H1 (cell line): ENCODE measurements around the gene PRR30. TPM values are rescaled to one million over a fixed set of nuclear protein-coding genes. Genes with fewer than 3 reads are reported as not detected.
A peak's percentile ranks its signal among the peaks of the same experiment; 100 is the strongest.

Experiments
- CTCF ChIA-PET: fragments of 300-600 bp; sonication (Branson Sonifier 250); formaldehyde crosslinking; loops from one replicate; lab custom pipeline; 2021; ENCODE audit not compliant: partially characterized antibody; lab: Charles Lee
- POLR2A ChIA-PET: fragments of 300-600 bp; sonication (Branson Sonifier 250); formaldehyde crosslinking; loops from one replicate; lab custom pipeline; 2021; ENCODE audit warnings: inconsistent platforms; ENCODE audit not compliant: partially characterized antibody; lab: Charles Lee
- DNase-seq, 2 experiments: peaks; one replicate each; pipeline versions ENCODE4 v3.0.0 to v3.0.0-alpha.2; 2010 to 2022; ENCODE audit warnings: low spot score in 2 of 2, low read depth in 1 of 2, mixed read lengths in 1 of 2
- FAIRE-seq: peaks from 2 replicates; lab custom pipeline; 2011; peaks lifted over from hg19 to GRCh38; lab: Jason Lieb, UNC
- H2AFZ ChIP-seq: 2 replicates; pipeline ENCODE4 v1.8.1; 2012; ENCODE audit warnings: low read length, inconsistent platforms
- H2AK5ac ChIP-seq: 2 replicates; pipeline ENCODE4 v1.6.1; 2013; ENCODE audit warnings: low read depth, low read length
- H2BK120ac ChIP-seq: replicated peaks from 2 replicates; pipeline ENCODE3; 2013; ENCODE audit warnings: low read depth, low read length, inconsistent platforms
- H2BK12ac ChIP-seq: 2 replicates; pipeline ENCODE4 v1.6.1; 2013; ENCODE audit warnings: low read depth, low read length
- H2BK15ac ChIP-seq: 2 replicates; pipeline ENCODE4 v1.6.1; 2013; ENCODE audit warnings: low read length
- H2BK20ac ChIP-seq: 2 replicates; pipeline ENCODE4 v1.6.1; 2013; ENCODE audit warnings: low read length
- H2BK5ac ChIP-seq: 2 replicates; pipeline ENCODE4 v1.6.1; 2013; ENCODE audit warnings: low read depth, low read length
- H3K14ac ChIP-seq: 2 replicates; pipeline ENCODE4 v1.6.1; 2013; ENCODE audit warnings: inconsistent platforms; ENCODE audit not compliant: insufficient read length
- H3K18ac ChIP-seq: 2 replicates; pipeline ENCODE4 v1.6.1; 2013; ENCODE audit warnings: low read length; ENCODE audit errors: extremely low read depth
- H3K23ac ChIP-seq: 2 replicates; pipeline ENCODE4 v1.6.1; 2013; ENCODE audit warnings: inconsistent platforms; ENCODE audit not compliant: insufficient read length
- H3K23me2 ChIP-seq: 2 replicates; pipeline ENCODE4 v1.6.1; 2013; ENCODE audit warnings: low read depth, low read length
- H3K27ac ChIP-seq: 2 replicates; pipeline ENCODE4 v1.6.1; 2011; ENCODE audit warnings: low read depth, low read length, inconsistent platforms
- H3K27me3 ChIP-seq, 4 experiments: replicated peaks in 1 of 4; 1 replicate in 1 of 4; 2 replicates in 3 of 4; pipeline versions ENCODE4 v1.6.1 to v1.8.1; 2011 to 2013; ENCODE audit warnings: low read length in 3 of 4, mild to moderate bottlenecking in 3 of 4, inconsistent platforms in 2 of 4, mixed read lengths in 2 of 4, moderate library complexity in 1 of 4; ENCODE audit not compliant: control insufficient read depth in 3 of 4, insufficient read depth in 3 of 4; ENCODE audit errors: extremely low read depth in 1 of 4
- H3K36me3 ChIP-seq, 4 experiments: 2 replicates each; pipeline versions ENCODE4 v1.6.1 to v1.8.1; 2011 to 2013; ENCODE audit warnings: mild to moderate bottlenecking in 4 of 4, low read length in 3 of 4, moderate library complexity in 2 of 4, control low read depth in 1 of 4, inconsistent platforms in 1 of 4; ENCODE audit not compliant: insufficient read depth in 4 of 4, control insufficient read depth in 2 of 4
- H3K4ac ChIP-seq: replicated peaks from 2 replicates; pipeline ENCODE3; 2013; ENCODE audit warnings: low read length, low read depth, mixed read lengths, inconsistent platforms; ENCODE audit not compliant: insufficient read length
- H3K4me1 ChIP-seq, 4 experiments: replicated peaks in 1 of 4; 1 replicate in 1 of 4; 2 replicates in 3 of 4; pipeline versions ENCODE4 v1.6.1 to v1.8.1; 2011 to 2013; ENCODE audit warnings: low read length in 3 of 4, inconsistent platforms in 2 of 4, mixed read lengths in 1 of 4; ENCODE audit not compliant: insufficient read depth in 4 of 4, control insufficient read depth in 3 of 4
- H3K4me2 ChIP-seq, 2 experiments: 2 replicates each; pipeline versions ENCODE4 v1.6.1 to v1.8.1; 2011 to 2013; ENCODE audit warnings: low read depth in 2 of 2, low read length in 2 of 2, control low read depth in 1 of 2, inconsistent platforms in 1 of 2, mild to moderate bottlenecking in 1 of 2; ENCODE audit not compliant: insufficient read depth in 1 of 2
- H3K4me3 ChIP-seq, 4 experiments: fragments of 200-600, 300-600 bp in 1 of 4; sonication (generic), shearing (Covaris generic), sonication (Bioruptor Twin) in 1 of 4; 2 replicates each; pipeline versions ENCODE4 v1.5.1 to v1.8.1; 2011 to 2016; ENCODE audit warnings: low read length in 4 of 4, low read depth in 3 of 4, control low read depth in 2 of 4, inconsistent platforms in 2 of 4, mild to moderate bottlenecking in 2 of 4, mixed read lengths in 1 of 4, moderate library complexity in 1 of 4; ENCODE audit not compliant: insufficient read depth in 2 of 4; ENCODE audit errors: extremely low read depth in 1 of 4
- H3K56ac ChIP-seq: replicated peaks from 2 replicates; pipeline ENCODE3; 2013; ENCODE audit warnings: low read depth, mild to moderate bottlenecking, mixed read lengths, low read length, inconsistent platforms; ENCODE audit not compliant: insufficient read length
- H3K79me1 ChIP-seq: 2 replicates; pipeline ENCODE4 v1.6.1; 2013; ENCODE audit warnings: low read depth, low read length, control low read depth
- H3K79me2 ChIP-seq, 2 experiments: 2 replicates each; pipeline versions ENCODE4 v1.6.1 to v1.8.1; 2012 to 2013; ENCODE audit warnings: low read length in 2 of 2, mild to moderate bottlenecking in 2 of 2, inconsistent platforms in 1 of 2; ENCODE audit not compliant: insufficient read depth in 2 of 2, control insufficient read depth in 1 of 2
- H3K9ac ChIP-seq, 4 experiments: replicated peaks in 1 of 4; 1 replicate in 1 of 4; 2 replicates in 3 of 4; pipeline versions ENCODE4 v1.6.1 to v1.8.1; 2011 to 2013; ENCODE audit warnings: low read depth in 3 of 4, low read length in 3 of 4, control low read depth in 2 of 4, mild to moderate bottlenecking in 2 of 4, moderate library complexity in 2 of 4, inconsistent platforms in 1 of 4; ENCODE audit errors: extremely low read depth in 1 of 4
- H3K9me3 ChIP-seq, 2 experiments: 2 replicates each; pipeline versions ENCODE4 v1.6.1 to v1.8.1; 2012 to 2013; ENCODE audit warnings: mild to moderate bottlenecking in 2 of 2, moderate library complexity in 2 of 2, control low read depth in 1 of 2, inconsistent platforms in 1 of 2, low read depth in 1 of 2, low read length in 1 of 2, mixed read lengths in 1 of 2; ENCODE audit not compliant: insufficient read depth in 2 of 2
- H4K20me1 ChIP-seq, 2 experiments: replicated peaks in 1 of 2; 2 replicates each; pipeline versions ENCODE3 to v1.8.1; 2011 to 2013; ENCODE audit warnings: inconsistent platforms in 2 of 2, low read length in 2 of 2, mild to moderate bottlenecking in 1 of 2; ENCODE audit not compliant: insufficient read depth in 2 of 2, control insufficient read depth in 1 of 2
- H4K5ac ChIP-seq: 2 replicates; pipeline ENCODE4 v1.6.1; 2013; ENCODE audit warnings: low read length, low read depth, mixed read lengths, inconsistent platforms; ENCODE audit not compliant: insufficient read length
- H4K8ac ChIP-seq: 2 replicates; pipeline ENCODE4 v1.8.0; 2013; ENCODE audit warnings: mild to moderate bottlenecking, moderate library complexity, low read length, inconsistent platforms; ENCODE audit not compliant: insufficient read depth; ENCODE audit errors: extremely low read depth
- H4K91ac ChIP-seq: replicated peaks from 2 replicates; pipeline ENCODE3; 2013; ENCODE audit warnings: low read length, mixed read lengths, inconsistent platforms; ENCODE audit not compliant: insufficient read length
- CTCF ChIP-seq, 3 experiments: IDR thresholded peaks; 1 replicate in 2 of 3; 2 replicates in 1 of 3; pipeline versions ENCODE4 v1.5.1 to v1.6.1; 2011; ENCODE audit warnings: low read length in 3 of 3, mild to moderate bottlenecking in 3 of 3, inconsistent platforms in 2 of 3, low read depth in 1 of 3, moderate library complexity in 1 of 3; ENCODE audit not compliant: insufficient read depth in 1 of 3; ENCODE audit errors: control extremely low read depth in 1 of 3
- KDM4A ChIP-seq: IDR thresholded peaks from one replicate; pipeline ENCODE4 v1.7.1; 2012; ENCODE audit warnings: low read depth, mild to moderate bottlenecking, moderate library complexity, low read length, inconsistent platforms; ENCODE audit not compliant: severe bottlenecking
- RAD21 ChIP-seq, 2 experiments: IDR thresholded peaks in 1 of 2; conservative IDR thresholded peaks in 1 of 2; 2 replicates each; pipeline ENCODE4 v1.6.1; 2011; ENCODE audit warnings: low read depth in 2 of 2, low read length in 2 of 2, improper control_type of control experiment in 1 of 2, inconsistent platforms in 1 of 2, mild to moderate bottlenecking in 1 of 2, moderate library complexity in 1 of 2
- SP1 ChIP-seq: IDR thresholded peaks from 2 replicates; pipeline ENCODE4 v1.6.1; 2011; ENCODE audit warnings: low read depth, low read length
- ZNF274 ChIP-seq: IDR thresholded peaks from 2 replicates; pipeline ENCODE4 v1.7.0; 2012; ENCODE audit warnings: low read length, borderline replicate concordance; ENCODE audit errors: extremely low read depth
- WGBS, 2 experiments: shearing (Covaris generic) in 1 of 2; methylation state at CpG; one replicate each; pipeline versions ENCODE4 v1.1.6 to v1.1.7; 2013 to 2015; ENCODE audit warnings: low lambda C conversion rate in 2 of 2, mixed read lengths in 2 of 2, inconsistent platforms in 1 of 2, low coverage in 1 of 2, missing lambda C conversion rate in 1 of 2; ENCODE audit not compliant: insufficient replicate concordance in 2 of 2, insufficient coverage in 1 of 2, insufficient read length in 1 of 2; ENCODE audit errors: extremely low coverage in 1 of 2, missing lambda C conversion rate in 1 of 2; 5-methylcytosine and 5-hydroxymethylcytosine counted together
- polyA plus RNA-seq, 7 experiments: library from polyadenylated mRNA; depleted of rRNA in 3 of 7; stranded (reverse) in 5 of 7; unstranded in 2 of 7; fragments of >200 nt in 5 of 7; fragments of 200-250 nt in 2 of 7; gene quantifications; 1 replicate in 5 of 7; 2 replicates in 1 of 7; 4 replicates in 1 of 7; pipeline versions ENCODE4 v1.2.1 to v1.2.3, GENCODE V29; 2011 to 2013; ENCODE audit warnings: missing spikeins in 2 of 7, mixed read lengths in 2 of 7
- total RNA-seq: library from RNA; stranded (reverse); fragmentation: NEBNext Ultra II Directional; extraction: Animal tissue kit (Norgen Biotek cat#: 25700); gene quantifications from 2 replicates; pipeline ENCODE4 v1.2.1, GENCODE V29; 2021

PRR30 gene
- total and polyA plus RNA-seq, 2 of the 8 experiments (the other 6 are each of a cell fraction or from before 2014, with no cell fraction given) = not detected

GRCh38 chr2:27152102-27152795, 13.0 kb upstream of the PRR30 start:
- no peak overlapping the region for H3K18ac ChIP-seq
- no peak overlapping the region for H3K9ac ChIP-seq
- H4K20me1 ChIP-seq = no peaks in the 10 kb centered on the region
- TF ChIP-seq ZNF274 = no peak
- peak; percentile 6 to 38 (median 36); a peak in 3 of 4 replicates for TF ChIP-seq CTCF (IDR thresholded peaks at IDR 0.05; ENCODE audit: control extremely low read depth in 1 of 3, insufficient read depth in 1 of 3, low read depth in 1 of 3, low read length in 3 of 3)
- peak; percentile 42 to 64 for TF ChIP-seq RAD21 (IDR thresholded peaks at IDR 0.05 in 1 of 2, conservative IDR thresholded peaks at IDR 0.05 in 1 of 2; ENCODE audit: low read depth in 2 of 2, low read length in 2 of 2)
- no peak for TF ChIP-seq SP1
- no peak for TF ChIP-seq KDM4A
- no peaks in the 10 kb centered on the region for H3K27me3 ChIP-seq
- no peaks in the 10 kb centered on the region for H3K79me1 ChIP-seq
- no peak overlapping the region for H3K4me2 ChIP-seq
- no peak overlapping the region for H3K4me3 ChIP-seq
- no peak overlapping the region for H4K5ac ChIP-seq
- no peak overlapping the region for H4K91ac ChIP-seq
- H3K79me2 ChIP-seq = no peaks in the 10 kb centered on the region
- H2AFZ ChIP-seq = no peak overlapping the region
- H3K56ac ChIP-seq = no peak overlapping the region
- H3K14ac ChIP-seq = no peak overlapping the region
- no peak overlapping the region for H3K27ac ChIP-seq
- H3K9me3 ChIP-seq = no peaks in the 10 kb centered on the region
- no peak overlapping the region for H2BK12ac ChIP-seq
- H2AK5ac ChIP-seq = no peak overlapping the region
- no peak for FAIRE-seq
- H3K4me1 ChIP-seq = no peaks in the 10 kb centered on the region; a peak in 1 of 7 replicates
- DNase-seq = no peak
- no peak overlapping the region; the same call in 1 of the 2 replicates for H4K8ac ChIP-seq
- H3K4ac ChIP-seq = no peak overlapping the region
- no peak overlapping the region for H2BK15ac ChIP-seq
- ChIA-PET CTCF (interaction anchor here (0.6 to 5.6 kb wide), 10 partner anchors 8 to 151 kb away, joined by 3 to 27 read pairs (median 4); partner anchors contain the start of gene TRIM54), POLR2A (interaction anchor here (0.6 to 1.2 kb wide), 5 partner anchors 13 to 79 kb away, joined by 3 to 4 read pairs (median 3); partner anchors contain the start of gene PRR30)
- H2BK5ac ChIP-seq = no peak overlapping the region
- no peaks in the 10 kb centered on the region for H3K23me2 ChIP-seq
- 93% methylated on average over 8 of the region's 8 CpGs; no CpG with 5 or more reads in 1 of the 2 experiments for WGBS, 2 experiments
- no peak overlapping the region for H2BK20ac ChIP-seq
- no peak overlapping the region for H2BK120ac ChIP-seq
- H3K23ac ChIP-seq = no peak overlapping the region
- no peaks in the 10 kb centered on the region for H3K36me3 ChIP-seq
